NCI-H2196 treated with DMSO at 0.1 percent for 48 hours (cell line): ENCODE data around the gene TSPEAR.
A peak's percentile ranks its signal among the peaks of the same experiment; 100 is the strongest.

Experiments
- DNase-seq: peaks from one replicate; lab custom pipeline; 2025; ENCODE audit not compliant: unreplicated experiment; lab: John Stamatoyannopoulos, UW

The TSPEAR gene

GRCh38 chr21:44723177-44724131 is 12.1 kb upstream of the TSPEAR start:
- DNase-seq: no peak

- DNase-seq: no peak
Observed at GRCh38 chr21:44722731-44723130, 11.4 kb upstream of the TSPEAR start.

GRCh38 chr21:44720170-44720569 is 8.8 kb upstream of the TSPEAR start:
- no peak for DNase-seq

DNA sequence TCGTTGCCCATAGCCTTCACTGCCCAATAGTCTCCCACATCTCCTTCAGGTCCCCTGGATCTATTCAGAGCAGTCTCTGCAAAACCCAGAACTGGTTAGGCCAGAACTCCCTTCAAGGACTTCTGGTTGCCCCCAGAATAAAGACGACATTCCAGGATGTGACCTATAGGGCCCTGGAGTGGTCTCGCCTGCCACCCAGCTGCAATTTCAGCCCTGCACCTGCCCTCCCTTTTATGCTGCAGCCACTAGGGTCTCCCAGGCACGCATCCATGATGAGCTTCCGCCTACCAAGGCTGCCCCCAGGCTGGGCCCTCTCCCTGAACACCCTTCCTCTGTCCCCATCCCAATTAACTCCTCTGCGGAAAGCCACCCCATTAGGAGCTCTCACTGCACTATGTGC is 7.2 kb upstream of the TSPEAR start:
- DNase-seq: no peak

DNA sequence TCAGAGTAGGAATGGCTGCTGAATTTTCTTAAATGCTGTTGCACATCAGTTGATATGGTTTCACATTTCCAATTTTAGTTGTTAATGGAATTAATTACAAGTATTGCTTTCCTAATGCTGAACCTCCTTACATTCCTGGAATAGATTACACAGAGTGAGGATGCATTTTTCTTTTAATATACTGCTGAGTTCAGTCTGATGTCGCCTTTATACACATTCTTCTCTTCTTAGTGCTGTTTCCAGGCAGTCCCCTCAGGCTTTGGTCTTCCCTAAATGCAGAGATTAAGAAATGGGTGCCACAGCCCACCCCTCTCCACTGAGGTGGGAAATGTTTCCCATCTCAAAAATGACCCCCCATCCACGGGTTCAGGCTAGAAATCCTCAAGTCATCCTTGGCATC is 6.7 kb upstream of the TSPEAR start:
- no peak for DNase-seq

DNA sequence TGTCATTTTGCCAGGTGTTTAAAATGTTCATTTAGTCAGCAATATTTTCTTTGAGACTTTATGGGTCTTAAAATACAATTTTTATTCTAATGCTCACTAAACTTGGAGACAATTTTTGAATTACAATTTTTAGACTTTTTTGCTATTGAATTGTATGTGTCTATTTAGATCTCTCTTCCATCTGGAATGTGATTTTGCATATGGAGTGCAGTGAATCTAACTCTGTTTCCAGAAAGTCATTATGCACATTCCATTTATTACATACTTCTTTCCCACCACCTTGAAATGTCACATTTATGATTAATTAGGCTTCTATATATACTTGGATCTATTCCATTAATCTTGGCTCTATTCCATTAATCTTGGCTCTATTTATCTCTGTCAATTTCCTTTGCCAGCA is 5.6 kb upstream of the TSPEAR start:
- no peak for DNase-seq

DNA sequence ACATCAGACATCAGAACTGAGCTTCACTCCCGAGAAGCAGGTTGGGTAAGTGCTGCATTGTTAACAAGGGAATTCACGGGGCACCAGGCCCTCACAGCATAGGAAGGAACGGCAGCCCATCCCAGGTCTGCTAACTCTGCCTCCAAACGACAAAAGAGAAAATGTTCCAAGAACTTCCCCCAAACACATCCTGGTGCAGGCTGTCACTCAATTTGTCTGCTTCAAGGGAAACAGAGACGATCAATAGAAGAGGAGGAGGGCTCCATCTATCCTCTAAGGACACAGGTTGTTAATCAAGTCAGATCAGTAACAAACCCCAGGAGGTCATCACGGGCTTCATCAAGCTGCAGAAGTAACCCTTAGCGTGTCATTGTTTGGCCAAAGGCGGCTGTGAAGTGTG is 3.5 kb upstream of the TSPEAR start:
- DNase-seq: no peak

DNA sequence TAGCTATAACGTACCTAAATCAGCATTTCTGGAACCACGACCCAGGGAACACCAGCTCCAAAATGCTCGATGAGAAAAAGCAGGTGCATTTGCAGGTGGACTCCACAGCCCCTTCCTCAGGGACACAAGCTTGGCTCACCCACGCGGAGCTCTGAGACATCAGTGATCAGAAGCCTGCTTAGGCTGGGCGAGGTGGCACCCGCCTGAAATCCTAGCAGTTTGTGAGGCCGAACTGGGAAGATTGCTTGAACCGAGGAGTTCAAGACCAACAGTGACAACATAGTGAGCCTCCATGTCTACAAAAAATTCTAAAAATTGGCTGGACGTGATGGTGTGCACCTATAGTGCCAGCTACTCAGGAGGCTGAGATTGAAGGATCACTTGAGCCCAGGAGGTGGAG is 2.5 kb upstream of the TSPEAR start:
- no peak for DNase-seq

DNA sequence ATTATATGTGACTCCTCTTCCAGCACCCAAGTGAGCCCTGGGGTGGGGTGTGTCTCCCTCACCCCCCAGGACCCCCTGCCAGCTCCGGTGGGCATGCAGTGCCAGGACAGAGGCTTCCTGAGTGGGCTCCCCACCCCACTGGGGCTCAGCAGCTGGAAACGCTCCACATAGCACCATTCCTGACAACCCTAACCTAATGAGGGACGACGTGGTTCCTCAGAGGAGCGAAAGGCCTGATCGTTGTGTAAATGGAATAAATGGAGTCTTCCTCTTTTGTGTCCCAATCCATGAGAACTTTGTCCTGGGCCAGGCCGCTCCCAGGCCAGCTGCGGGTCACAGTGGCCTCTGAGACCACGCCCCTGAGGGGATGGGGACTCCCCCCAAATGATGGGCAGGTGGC is 1.8 kb upstream of the TSPEAR start:
- DNase-seq: no peak

- DNase-seq: no peak
Observed at GRCh38 chr21:44712203-44713028, 1.0 kb upstream of the TSPEAR start.

- DNase-seq: peak; percentile 51
Observed at GRCh38 chr21:44710756-44711326, 531 bp downstream of the TSPEAR start.

DNA sequence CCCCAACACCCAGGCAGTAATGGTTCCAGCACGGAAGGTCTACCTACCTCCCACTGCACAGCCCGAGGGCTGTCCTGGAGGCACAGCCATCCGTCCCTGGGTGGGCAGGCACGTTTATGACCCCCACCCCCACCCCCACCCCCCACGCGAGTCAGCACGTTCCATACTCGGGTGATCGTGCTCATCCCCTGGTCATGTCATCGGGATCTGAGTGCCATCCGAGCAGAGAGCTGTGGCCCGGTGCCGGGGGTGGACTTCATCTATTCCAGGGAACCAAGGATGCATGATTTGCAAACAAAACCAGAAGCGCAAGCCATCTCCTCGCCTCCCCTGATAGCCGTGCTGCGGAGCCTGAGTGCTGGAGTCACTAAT is 1.1 kb downstream of the TSPEAR start:
- no peak for DNase-seq

DNA sequence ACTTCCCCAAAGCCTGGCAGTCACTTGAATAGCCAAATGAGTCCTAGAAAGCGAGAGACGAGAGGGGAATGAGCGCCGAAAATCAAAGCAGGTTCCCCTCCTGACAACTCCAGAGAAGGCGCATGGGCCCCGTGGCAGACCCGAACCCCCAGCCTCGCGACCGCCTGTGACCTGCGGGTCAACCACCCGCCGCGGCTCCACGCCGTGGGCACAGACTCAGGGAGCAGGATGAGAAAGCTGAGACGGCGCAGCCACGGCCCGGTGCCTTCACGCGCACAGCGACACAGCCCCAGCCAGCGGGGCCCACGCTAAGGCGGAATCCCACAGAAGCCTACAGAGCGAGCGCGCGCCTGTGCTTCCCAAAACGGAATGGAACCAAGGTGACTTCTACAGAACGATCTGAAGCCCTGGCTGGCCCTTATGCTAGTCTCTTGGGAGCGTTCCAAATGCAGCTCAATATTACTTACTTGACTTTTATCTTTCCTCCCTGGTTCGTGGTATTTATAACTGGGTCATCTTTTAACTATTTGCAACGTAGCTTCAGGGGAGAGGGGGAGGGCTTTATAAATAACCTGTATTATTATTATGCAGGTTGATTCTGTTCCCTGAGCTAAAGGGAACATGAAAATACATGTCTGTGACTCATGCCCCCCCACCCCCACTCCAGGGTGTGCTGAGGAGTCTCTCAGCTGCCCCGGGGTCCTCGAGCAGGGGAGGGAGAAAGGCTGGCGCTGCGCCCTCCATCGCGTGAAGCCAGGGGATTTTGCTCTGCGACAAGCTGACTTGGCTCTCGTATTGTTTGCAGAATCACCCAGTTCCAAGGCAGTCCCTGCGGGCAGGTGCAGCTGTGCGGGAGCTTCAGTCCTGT is 1.7 kb downstream of the TSPEAR start:
- DNase-seq: peak; percentile 29

GRCh38 chr21:44708866-44709425 is 2.4 kb downstream of the TSPEAR start:
- DNase-seq: no peak

DNA sequence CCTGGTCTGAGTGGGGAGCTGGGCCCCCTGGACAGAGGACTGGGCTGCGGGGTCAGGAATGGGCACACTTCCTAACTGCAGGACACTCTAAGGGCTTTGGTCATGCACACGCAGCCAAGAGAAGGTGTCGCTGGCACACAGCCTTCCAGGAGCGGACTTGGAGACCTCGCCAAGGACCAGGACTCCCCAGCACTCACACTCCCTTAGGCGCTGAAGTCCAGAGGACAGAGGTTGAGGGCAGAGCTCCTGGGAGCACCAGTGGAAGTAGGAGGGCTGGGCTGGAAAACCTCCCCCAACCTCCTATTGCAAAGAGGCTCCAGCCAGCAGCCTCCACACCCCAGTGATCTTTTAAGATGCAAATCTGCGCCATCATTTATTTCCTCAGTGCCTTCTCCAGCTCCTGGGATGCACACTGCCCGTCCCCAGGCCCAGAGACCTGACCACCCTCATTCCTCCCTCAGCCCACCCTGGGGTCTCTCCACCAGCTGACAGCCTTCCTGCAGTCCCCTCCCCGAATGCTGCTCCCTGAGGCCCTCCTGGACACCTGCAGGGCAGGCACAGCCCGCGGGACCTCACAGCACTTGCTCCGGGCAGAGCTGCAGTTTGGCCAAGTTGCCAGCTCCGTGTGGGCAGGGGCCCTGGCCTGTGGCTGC is 3.0 kb downstream of the TSPEAR start:
- no peak for DNase-seq

DNA sequence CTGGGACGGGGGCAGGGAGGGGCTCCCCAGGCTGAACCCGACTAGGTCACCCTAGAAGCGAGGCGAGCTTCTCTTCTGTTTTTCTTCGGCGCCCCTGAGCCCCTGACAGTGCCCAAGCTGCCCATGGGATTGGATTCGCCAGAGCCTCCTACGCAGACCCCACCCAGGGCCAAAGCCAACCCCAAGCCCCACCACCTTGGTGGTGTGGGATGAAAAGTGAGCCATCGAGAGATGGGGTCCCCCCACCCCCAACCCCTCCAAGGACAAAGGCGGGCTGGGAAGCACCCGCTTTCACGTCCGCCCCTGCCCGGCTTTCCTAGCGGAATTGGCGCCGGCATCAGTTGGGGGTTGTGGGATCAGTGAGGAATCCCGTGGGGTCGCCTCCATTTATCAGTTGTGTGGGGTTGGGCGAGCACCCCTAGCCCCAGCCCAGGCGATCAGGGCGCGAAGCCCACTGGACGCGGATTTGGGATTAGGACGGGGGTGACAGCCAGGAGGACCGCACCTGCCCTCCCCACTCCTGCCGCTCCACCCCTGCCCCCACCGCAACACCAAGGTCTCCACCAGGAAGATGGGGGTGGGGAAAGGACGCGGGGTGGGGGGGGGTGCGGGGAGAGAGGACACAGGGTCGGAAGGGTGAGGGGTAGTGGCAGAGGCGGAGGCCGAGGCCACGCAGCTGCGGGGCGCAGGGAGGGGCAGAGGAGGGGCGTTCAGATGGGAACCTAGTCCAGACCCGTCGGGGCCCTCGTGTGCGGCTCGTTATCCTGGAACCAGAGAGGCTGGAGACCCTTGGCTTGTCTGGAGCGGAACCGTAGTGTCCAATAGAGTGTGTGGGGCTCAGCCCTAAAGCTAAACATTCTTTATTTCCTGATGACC is 4.4 kb downstream of the TSPEAR start:
- no peak for DNase-seq

GRCh38 chr21:44706026-44706705 is 5.2 kb downstream of the TSPEAR start:
- no peak for DNase-seq

- DNase-seq: no peak
Observed at GRCh38 chr21:44704636-44705001, 6.8 kb downstream of the TSPEAR start.
